PC-9 (cell line): Measurements from ENCODE around the gene MAP1A. TPM values are rescaled to one million over a fixed set of nuclear protein-coding genes. Genes with fewer than 3 reads are reported as not detected.

ENCODE experiments used
- Bru-seq: library from RNA; stranded (reverse); fragments of 400-500 nt; gene quantifications from one replicate; lab custom pipeline; 2021; lab: Mats Ljungman, UMichigan
- BruChase-seq, 2 experiments: library from RNA; stranded (reverse); fragments of 400-500 nt; gene quantifications; one replicate each; lab custom pipeline; 2021; lab: Mats Ljungman, UMichigan
- BruUV-seq: library from RNA; stranded (reverse); fragments of 400-500 nt; replicated peaks from 2 replicates; lab custom pipeline; 2021; lab: Mats Ljungman, UMichigan
- CTCF ChIA-PET: fragments of 300-600 bp; sonication (Branson Sonifier 250); formaldehyde crosslinking; loops from one replicate; lab custom pipeline; 2022; ENCODE audit warnings: antibody characterized with exemption; lab: Charles Lee
- POLR2A ChIA-PET: fragments of 300-600 bp; sonication (Branson Sonifier 250); formaldehyde crosslinking; loops from one replicate; lab custom pipeline; 2022; ENCODE audit warnings: antibody characterized with exemption; ENCODE audit not compliant: unreplicated experiment; lab: Charles Lee
- DNase-seq, 2 experiments: peaks; one replicate each; pipeline versions ENCODE4 v3.0.0 to v3.0.0-alpha.2; 2015 to 2022; ENCODE audit warnings: mixed read lengths in 1 of 2
- H2AFZ ChIP-seq: fragments of 200-600 bp; sonication (generic); 2 replicates; pipeline ENCODE4 v1.8.1; 2017; ENCODE audit warnings: antibody characterized with exemption
- H3F3A ChIP-seq: fragments of 200-600 bp; sonication (generic); 2 replicates; pipeline ENCODE4 v1.8.1; 2017; ENCODE audit warnings: antibody characterized with exemption, mild to moderate bottlenecking, low read depth; ENCODE audit not compliant: insufficient read depth
- H3K27ac ChIP-seq: fragments of 200-600 bp; sonication (generic); 2 replicates; pipeline ENCODE4 v1.6.1; 2016; ENCODE audit warnings: mixed run types
- H3K27me3 ChIP-seq: fragments of 200-600 bp; sonication (generic); 2 replicates; pipeline ENCODE4 v1.6.1; 2016; ENCODE audit warnings: low read depth, mixed run types; ENCODE audit not compliant: insufficient read depth
- H3K36me3 ChIP-seq: fragments of 200-600 bp; sonication (generic); 2 replicates; pipeline ENCODE4 v1.6.1; 2016; ENCODE audit warnings: low read depth, mixed run types
- H3K4me1 ChIP-seq: fragments of 200-600 bp; sonication (generic); replicated peaks from 2 replicates; pipeline ENCODE4 v1.6.1; 2016; ENCODE audit warnings: mixed run types; ENCODE audit not compliant: insufficient read depth
- H3K4me2 ChIP-seq: fragments of 200-600 bp; sonication (generic); 2 replicates; pipeline ENCODE4 v1.6.1; 2017; ENCODE audit warnings: mixed run types
- H3K4me3 ChIP-seq: fragments of 200-600 bp; sonication (generic); 2 replicates; pipeline ENCODE4 v1.6.1; 2016; ENCODE audit warnings: mixed run types
- H3K79me2 ChIP-seq: fragments of 200-600 bp; sonication (generic); 2 replicates; pipeline ENCODE4 v1.6.1; 2017; ENCODE audit warnings: low read depth, mixed run types
- H3K9me2 ChIP-seq: fragments of 200-600 bp; sonication (generic); 2 replicates; pipeline ENCODE4 v1.8.1; 2017; ENCODE audit warnings: mild to moderate bottlenecking; ENCODE audit not compliant: insufficient read depth
- H3K9me3 ChIP-seq: fragments of 200-600 bp; sonication (generic); 2 replicates; pipeline ENCODE4 v1.8.1; 2016; ENCODE audit warnings: low read depth; ENCODE audit not compliant: insufficient read depth
- H4K20me1 ChIP-seq: fragments of 200-600 bp; sonication (generic); 2 replicates; pipeline ENCODE4 v1.8.1; 2017; ENCODE audit not compliant: insufficient read depth
- CTCF ChIP-seq: fragments of 200-600 bp; sonication (generic); conservative IDR thresholded peaks from 2 replicates; pipeline ENCODE4 v1.6.1; 2017; ENCODE audit warnings: mixed run types, antibody characterized with exemption, mild to moderate bottlenecking, moderate library complexity
- EZH2 ChIP-seq: fragments of 200-600 bp; sonication (generic); IDR thresholded peaks from 2 replicates; pipeline ENCODE4 v1.8.0; 2017; ENCODE audit warnings: antibody characterized with exemption, low read depth
- intact Hi-C: fragments of 100-400 bp; cut with micrococcal nuclease; formaldehyde crosslinking; loops from one replicate; pipeline ENCODE4 v1.10.0; 2022; ENCODE audit not compliant: unreplicated experiment
- long read RNA-seq: library from polyadenylated mRNA; stranded (forward); transcript quantifications from one replicate; pipeline ENCODE4 v2.0.0, GENCODE V29; 2022
- total RNA-seq: library from RNA; stranded (reverse); gene quantifications from 2 replicates; pipeline ENCODE4 v1.2.3, GENCODE V29; 2021

MAP1A gene
- 1.5 and 2.1 TPM in 2 replicates for total RNA-seq
- percentile 26 among the genes with signal in this experiment for Bru-seq, nascent RNA
- percentile 35 among the genes with signal in this experiment for BruChase-seq, experiment 1, labeled RNA remaining after a 2-hour chase
- BruChase-seq, experiment 2, labeled RNA remaining after a 6-hour chase = percentile 52 among the genes with signal in this experiment
- long read RNA-seq, partial matches to known transcripts = 1 of 1 reads
- long read RNA-seq, other reads (novel, unspliced or antisense) = 0 of 1 reads

GRCh38 chr15:43517354-43518196 is at the start of gene MAP1A:
Gene MAP1A (plus strand): TSS chr15:43517608. CDS start chr15:43521474, 3,866 bp downstream.
- ChIA-PET POLR2A (no interaction called here), CTCF (interaction anchor here (0.6 kb wide), 1 partner anchor 24 kb away, joined by 4 read pairs; no protein-coding TSS in a partner anchor)
- no peak within 1 kb of the TSS for H3K4me3 ChIP-seq
- H3K9me3 ChIP-seq = no peaks in the 10 kb centered on the region
- intact Hi-C loops = no loop called here
- H3K4me2 ChIP-seq = no peak within 1 kb of the TSS
- H2AFZ ChIP-seq = no peak within 1 kb of the TSS
- DNase-seq = no peak
- BruUV-seq = no TSS peak
- TF ChIP-seq CTCF (no peak), EZH2 (no peak)
- H3K27me3 ChIP-seq = peaks cover 11% of the 10 kb centered on the region; the same call in 1 of the 2 replicates
- no peaks in the 10 kb centered on the region for H3K36me3 ChIP-seq
- no peaks in the 10 kb centered on the region for H3F3A ChIP-seq
- H4K20me1 ChIP-seq = no peaks in the 10 kb centered on the region
- no peaks in the 10 kb centered on the region for H3K79me2 ChIP-seq
- no peaks in the 10 kb centered on the region for H3K9me2 ChIP-seq
- H3K27ac ChIP-seq = no peak within 1 kb of the TSS
- H3K4me1 ChIP-seq = no peaks in the 10 kb centered on the region

GRCh38 chr15:43469867-43470266 is 47.5 kb upstream of the MAP1A start:
- Histone ChIP-seq H3K4me2 (no peak overlapping the region), H3K9me3 (no peaks in the 10 kb centered on the region), H3K27ac (no peak overlapping the region), H3K9me2 (no peaks in the 10 kb centered on the region), H2AFZ (no peak overlapping the region), H4K20me1 (no peaks in the 10 kb centered on the region), H3K27me3 (no peaks in the 10 kb centered on the region), H3K36me3 (peaks cover 11% of the 10 kb centered on the region; the same call in 1 of the 2 replicates), H3F3A (no peaks in the 10 kb centered on the region), H3K4me1 (peaks cover 8% of the 10 kb centered on the region; the same call in 1 of the 2 replicates), H3K4me3 (no peak overlapping the region), H3K79me2 (no peaks in the 10 kb centered on the region)
- ChIA-PET POLR2A (no interaction called here), CTCF (no interaction called here)
- DNase-seq = no peak
- TF ChIP-seq EZH2 (no peak), CTCF (no peak)
- BruUV-seq = no TSS peak
- intact Hi-C loops = no loop called here

- TF ChIP-seq CTCF = no peak
- TF ChIP-seq EZH2 = no peak
- Histone ChIP-seq H3K36me3 (0 out of 2 replicates have a peak, but pooled peaks cover 11% of the 10 kb centered on the region), H3K4me2 (no peak overlapping the region), H3K4me1 (no peaks in the 10 kb centered on the region), H3K9me3 (no peaks in the 10 kb centered on the region), H2AFZ (no peak overlapping the region), H3K79me2 (no peaks in the 10 kb centered on the region), H3F3A (no peaks in the 10 kb centered on the region), H3K27me3 (no peaks in the 10 kb centered on the region), H3K9me2 (no peaks in the 10 kb centered on the region), H3K4me3 (no peak overlapping the region), H4K20me1 (no peaks in the 10 kb centered on the region), H3K27ac (no peak overlapping the region)
- ChIA-PET POLR2A (interaction anchor here (0.6 kb wide), 2 partner anchors 26 to 117 kb away, joined by 4 to 7 read pairs; no protein-coding TSS in a partner anchor), CTCF (no interaction called here)
- intact Hi-C loops = no loop called here
- no TSS peak for BruUV-seq
- no peak for DNase-seq
These were observed 45.4 kb upstream of the MAP1A start for GRCh38 chr15:43471975-43472374.
